Activated naive CD8-positive, alpha-beta T cell treated with anti-CD3 and anti-CD28 coated beads, Interleukin-2, amount 50 U/mL, for 16 hours (primary cell): ENCODE data around the gene ZNF48.
A peak's percentile ranks its signal among the peaks of the same experiment; 100 is the strongest.

Experiments
- DNase-seq: peaks from one replicate; pipeline ENCODE4 v3.0.0-alpha.2; 2020; ENCODE audit warnings: low read depth, low spot score

ZNF48 gene

GRCh38 chr16:30407102-30407803 is 12.0 kb downstream of the ZNF48 start, which contains the start of gene ZNF771:
Gene ZNF771, plus strand, starts transcription at chr16:30407606. Its CDS starts 448 bp downstream, at chr16:30408054.
- DNase-seq: peak; percentile 83

GRCh38 chr16:30407804-30408534 is 12.7 kb downstream of the ZNF48 start:
- DNase-seq: no peak

- peak; percentile 83 for DNase-seq
These were observed 14.2 kb downstream of the ZNF48 start for GRCh38 chr16:30409125-30410060.

GRCh38 chr16:30413112-30413806 is 18.0 kb downstream of the ZNF48 start:
- no peak for DNase-seq

- no peak for DNase-seq
These were observed 18.9 kb downstream of the ZNF48 start for GRCh38 chr16:30414159-30414558.

- no peak for DNase-seq
These were observed 20.9 kb downstream of the ZNF48 start for GRCh38 chr16:30416047-30416603.

GRCh38 chr16:30416624-30417528 is 21.7 kb downstream of the ZNF48 start:
- DNase-seq: no peak

GRCh38 chr16:30417529-30418349 is 22.5 kb downstream of the ZNF48 start:
- peak; percentile 62 for DNase-seq

- no peak for DNase-seq
These were observed 23.3 kb downstream of the ZNF48 start for GRCh38 chr16:30418350-30419181.

- no peak for DNase-seq
These were observed 25.8 kb downstream of the ZNF48 start for GRCh38 chr16:30421010-30421409.

GRCh38 chr16:30428055-30428454 is 32.8 kb downstream of the ZNF48 start:
- no peak for DNase-seq

- no peak for DNase-seq
These were observed 34.1 kb downstream of the ZNF48 start for GRCh38 chr16:30429418-30429677.

GRCh38 chr16:30429678-30430427 is 34.6 kb downstream of the ZNF48 start, which contains the start of gene DCTPP1:
Gene DCTPP1, minus strand, starts transcription at chr16:30430030. Its CDS starts 50 bp downstream, at chr16:30429980.
- DNase-seq: peak; percentile 97

- DNase-seq: no peak
These were observed 35.3 kb downstream of the ZNF48 start for GRCh38 chr16:30430428-30430970.

GRCh38 chr16:30434852-30435251 is 39.6 kb downstream of the ZNF48 start:
- no peak for DNase-seq

- DNase-seq: no peak
These were observed 42.4 kb downstream of the ZNF48 start for GRCh38 chr16:30437511-30438046.

- DNase-seq: no peak
These were observed 43.6 kb downstream of the ZNF48 start for GRCh38 chr16:30438835-30439234.
